GM20431 (cell line): ENCODE data around the gene WDR4.

Experiments
- in situ Hi-C: fragments of 300-500 bp; cut with MseI, MboI; formaldehyde crosslinking; loops from one replicate; pipeline ENCODE4 v1.15.0; 2020; ENCODE audit warnings: low sequenced_read_pairs; ENCODE audit not compliant: unreplicated experiment

WDR4 gene

GRCh38 chr21:42820616-42821465 lies 58.5 kb downstream of the WDR4 start:
- in situ Hi-C loops, result loop anchor here (25.0 kb wide), 1 partner anchor 234 kb away; no protein-coding TSS in a partner anchor

GRCh38 chr21:42819861-42820615 lies 59.3 kb downstream of the WDR4 start:
- in situ Hi-C loops, result loop anchor here (25.0 kb wide), 1 partner anchor 233 kb away; no protein-coding TSS in a partner anchor

- in situ Hi-C loops, result loop anchor here (25.0 kb wide), 1 partner anchor 231 kb away; no protein-coding TSS in a partner anchor
Measured at GRCh38 chr21:42818328-42818749, 61.0 kb downstream of the WDR4 start.

GRCh38 chr21:42815217-42815616 lies 64.1 kb downstream of the WDR4 start:
- in situ Hi-C loops, result loop anchor here (25.0 kb wide), 1 partner anchor 228 kb away; no protein-coding TSS in a partner anchor

GRCh38 chr21:42812528-42813241 lies 66.7 kb downstream of the WDR4 start:
- in situ Hi-C loops, result loop anchor here (25.0 kb wide), 1 partner anchor 225 kb away; no protein-coding TSS in a partner anchor

GRCh38 chr21:42811960-42812359 lies 67.4 kb downstream of the WDR4 start:
- in situ Hi-C loops, result loop anchor here (25.0 kb wide), 1 partner anchor 225 kb away; no protein-coding TSS in a partner anchor

GRCh38 chr21:42809577-42810475 lies 69.5 kb downstream of the WDR4 start:
- in situ Hi-C loops, result loop anchor here (25.0 kb wide), 1 partner anchor 223 kb away; no protein-coding TSS in a partner anchor

- in situ Hi-C loops, result loop anchor here (25.0 kb wide), 1 partner anchor 222 kb away; no protein-coding TSS in a partner anchor
Measured at GRCh38 chr21:42809171-42809570, 70.2 kb downstream of the WDR4 start.

GRCh38 chr21:42807938-42808613 lies 71.3 kb downstream of the WDR4 start:
- in situ Hi-C loops, result loop anchor here (25.0 kb wide), 1 partner anchor 221 kb away; no protein-coding TSS in a partner anchor

- in situ Hi-C loops, result loop anchor here (25.0 kb wide), 1 partner anchor 220 kb away; no protein-coding TSS in a partner anchor
Measured at GRCh38 chr21:42807293-42807895, 71.9 kb downstream of the WDR4 start.

GRCh38 chr21:42806509-42807140 lies 72.7 kb downstream of the WDR4 start:
- in situ Hi-C loops, result loop anchor here (25.0 kb wide), 1 partner anchor 219 kb away; no protein-coding TSS in a partner anchor

- in situ Hi-C loops, result loop anchor here (25.0 kb wide), 1 partner anchor 214 kb away; no protein-coding TSS in a partner anchor
Measured at GRCh38 chr21:42801616-42802015, 77.7 kb downstream of the WDR4 start.

GRCh38 chr21:42799948-42800347 lies 79.4 kb downstream of the WDR4 start:
- in situ Hi-C loops, result loop anchor here (25.0 kb wide), 1 partner anchor 213 kb away; no protein-coding TSS in a partner anchor

GRCh38 chr21:42799516-42799915 lies 79.8 kb downstream of the WDR4 start:
- in situ Hi-C loops, result no loop called here
